IMR-90 (cell line): ENCODE measurements around the gene COL15A1. TPM values are rescaled to one million over a fixed set of nuclear protein-coding genes. Genes with fewer than 3 reads are reported as not detected.
A peak's percentile ranks its signal among the peaks of the same experiment; 100 is the strongest.

Experiments used
- ATAC-seq: fragments of 200-7000 bp; cut with Tn5 transposase; 2 replicates; pipeline ENCODE4 v1.9.1; 2020; ENCODE audit warnings: low read depth, mild to moderate bottlenecking, moderate library complexity
- BruUV-seq: library from RNA; stranded (reverse); fragments of 400-500 nt; replicated peaks from 2 replicates; lab custom pipeline; 2021; lab: Mats Ljungman, UMichigan
- CTCF ChIA-PET: fragments of 300-600 bp; formaldehyde crosslinking; extraction: SDS; loops from one replicate; lab custom pipeline; 2021; ENCODE audit warnings: antibody characterized with exemption; lab: Yijun Ruan, JAX
- POLR2A ChIA-PET: fragments of 300-600 bp; sonication (Branson Sonifier 250); formaldehyde crosslinking; loops from one replicate; lab custom pipeline; 2022; ENCODE audit warnings: antibody characterized with exemption; ENCODE audit not compliant: unreplicated experiment; lab: Charles Lee
- DNase-seq: peaks from one replicate; pipeline ENCODE4 v3.0.0; 2013
- H2AFZ ChIP-seq: replicated peaks from 2 replicates; pipeline ENCODE3; 2013; ENCODE audit warnings: low read length, mild to moderate bottlenecking; ENCODE audit not compliant: poor library complexity
- H2AK5ac ChIP-seq: 2 replicates; pipeline ENCODE4 v1.6.1; 2013; ENCODE audit warnings: low read depth, low read length, inconsistent platforms
- H2AK9ac ChIP-seq: replicated peaks from 2 replicates; pipeline ENCODE3; 2013; ENCODE audit warnings: mild to moderate bottlenecking, low read depth, low read length, moderate library complexity; ENCODE audit not compliant: poor library complexity
- H2BK120ac ChIP-seq: 2 replicates; pipeline ENCODE4 v1.6.1; 2013; ENCODE audit warnings: low read depth, low read length, inconsistent platforms
- H2BK15ac ChIP-seq: 3 replicates; pipeline ENCODE4 v1.6.1; 2013; ENCODE audit warnings: low read depth, low read length, inconsistent platforms
- H2BK20ac ChIP-seq: 2 replicates; pipeline ENCODE4 v1.6.1; 2013; ENCODE audit warnings: low read depth, mild to moderate bottlenecking, inconsistent platforms, low read length, moderate library complexity
- H2BK5ac ChIP-seq: 2 replicates; pipeline ENCODE4 v1.6.1; 2013; ENCODE audit warnings: mild to moderate bottlenecking, low read depth, low read length, inconsistent platforms; ENCODE audit not compliant: poor library complexity, severe bottlenecking
- H3K14ac ChIP-seq: replicated peaks from 2 replicates; pipeline ENCODE4 v1.6.1; 2013; ENCODE audit warnings: low read depth, low read length, inconsistent platforms
- H3K18ac ChIP-seq: 2 replicates; pipeline ENCODE4 v1.6.1; 2013; ENCODE audit warnings: low read depth, low read length, control low read depth
- H3K23ac ChIP-seq: 2 replicates; pipeline ENCODE4 v1.6.1; 2013; ENCODE audit warnings: low read depth, low read length, inconsistent platforms
- H3K27ac ChIP-seq: 2 replicates; pipeline ENCODE4 v1.5.1; 2013; ENCODE audit warnings: mild to moderate bottlenecking, control low read depth, low read length; ENCODE audit not compliant: insufficient read depth
- H3K27me3 ChIP-seq: 2 replicates; pipeline ENCODE4 v1.6.1; 2013; ENCODE audit warnings: low read length; ENCODE audit not compliant: control insufficient read depth, insufficient read depth
- H3K36me3 ChIP-seq: 2 replicates; pipeline ENCODE4 v1.6.1; 2013; ENCODE audit warnings: low read length, mixed read lengths; ENCODE audit not compliant: control insufficient read depth, insufficient read depth
- H3K4ac ChIP-seq: 2 replicates; pipeline ENCODE4 v1.6.1; 2013; ENCODE audit warnings: low read depth, low read length, inconsistent platforms
- H3K4me1 ChIP-seq: 2 replicates; pipeline ENCODE4 v1.6.1; 2013; ENCODE audit warnings: low read length, mixed read lengths; ENCODE audit not compliant: control insufficient read depth, insufficient read depth
- H3K4me2 ChIP-seq: 2 replicates; pipeline ENCODE4 v1.6.1; 2013; ENCODE audit warnings: low read depth, mild to moderate bottlenecking, control low read depth, low read length, moderate library complexity
- H3K4me3 ChIP-seq: 2 replicates; pipeline ENCODE4 v1.5.1; 2013; ENCODE audit warnings: low read depth, mild to moderate bottlenecking, control low read depth, low read length, moderate library complexity; ENCODE audit not compliant: insufficient read depth
- H3K56ac ChIP-seq: 2 replicates; pipeline ENCODE4 v1.6.1; 2013; ENCODE audit warnings: low read length, inconsistent platforms; ENCODE audit not compliant: insufficient read depth; ENCODE audit errors: extremely low read depth
- H3K79me1 ChIP-seq, 2 experiments: 2 replicates each; pipeline ENCODE4 v1.6.1; 2013; ENCODE audit warnings: low read length in 2 of 2, inconsistent platforms in 1 of 2, low read depth in 1 of 2
- H3K9ac ChIP-seq: 2 replicates; pipeline ENCODE4 v1.6.1; 2013; ENCODE audit warnings: low read depth, low read length, control low read depth
- H3K9me1 ChIP-seq: 2 replicates; pipeline ENCODE4 v1.6.1; 2013; ENCODE audit warnings: low read length, inconsistent platforms; ENCODE audit not compliant: insufficient read depth
- H3K9me3 ChIP-seq: 2 replicates; pipeline ENCODE4 v1.6.1; 2013; ENCODE audit warnings: low read length; ENCODE audit not compliant: control insufficient read depth, insufficient read depth
- H4K20me1 ChIP-seq: 2 replicates; pipeline ENCODE4 v1.6.1; 2013; ENCODE audit warnings: low read length, inconsistent platforms; ENCODE audit not compliant: insufficient read depth
- H4K5ac ChIP-seq: 2 replicates; pipeline ENCODE4 v1.6.1; 2013; ENCODE audit warnings: mild to moderate bottlenecking, low read depth, low read length, control low read depth
- H4K8ac ChIP-seq, 2 experiments: 2 replicates each; pipeline ENCODE4 v1.6.1; 2013; ENCODE audit warnings: low read depth in 2 of 2, low read length in 2 of 2, control low read depth in 1 of 2, inconsistent platforms in 1 of 2
- H4K91ac ChIP-seq: 2 replicates; pipeline ENCODE4 v1.6.1; 2013; ENCODE audit warnings: low read depth, low read length, inconsistent platforms; ENCODE audit not compliant: insufficient read depth
- BHLHE40 ChIP-seq: fragments of 150-350 bp; IDR thresholded peaks from 2 replicates; pipeline ENCODE4 v1.6.1; 2016; ENCODE audit warnings: mild to moderate bottlenecking, low read depth, low read length
- CEBPB ChIP-seq: IDR thresholded peaks from 2 replicates; pipeline ENCODE4 v1.6.1; 2012; ENCODE audit warnings: low read depth, low read length, improper control_type of control experiment
- CHD1 ChIP-seq: IDR thresholded peaks from 2 replicates; pipeline ENCODE4 v1.6.1; 2012; ENCODE audit warnings: low read depth, low read length, improper control_type of control experiment
- CTCF ChIP-seq: conservative IDR thresholded peaks from 2 replicates; pipeline ENCODE4 v1.5.1; 2012; ENCODE audit warnings: mild to moderate bottlenecking, low read depth, low read length, improper control_type of control experiment
- ELK1 ChIP-seq: fragments of 150-350 bp; IDR thresholded peaks from 2 replicates; pipeline ENCODE4 v1.6.1; 2016; ENCODE audit warnings: low read depth, mild to moderate bottlenecking, low read length, moderate library complexity, borderline replicate concordance
- FOS ChIP-seq: fragments of 150-350 bp; IDR thresholded peaks from 2 replicates; pipeline ENCODE4 v1.6.1; 2016; ENCODE audit warnings: low read depth, low read length
- MAFK ChIP-seq: IDR thresholded peaks from 2 replicates; pipeline ENCODE4 v1.6.1; 2012; ENCODE audit warnings: low read depth, low read length, improper control_type of control experiment
- MAZ ChIP-seq: IDR thresholded peaks from 2 replicates; pipeline ENCODE4 v1.6.1; 2012; ENCODE audit warnings: low read depth, mild to moderate bottlenecking, low read length, improper control_type of control experiment, moderate library complexity, borderline replicate concordance
- MXI1 ChIP-seq: IDR thresholded peaks from 2 replicates; pipeline ENCODE4 v1.6.1; 2012; ENCODE audit warnings: low read depth, mild to moderate bottlenecking, low read length, moderate library complexity, borderline replicate concordance
- NFE2L2 ChIP-seq: fragments of 150-350 bp; IDR thresholded peaks from 2 replicates; pipeline ENCODE4 v1.6.1; 2016; ENCODE audit warnings: low read depth, mild to moderate bottlenecking, low read length
- POLR2A ChIP-seq: IDR thresholded peaks from 2 replicates; pipeline ENCODE4 v1.6.1; 2012; ENCODE audit warnings: mild to moderate bottlenecking, low read depth, low read length
- RAD21 ChIP-seq: IDR thresholded peaks from 2 replicates; pipeline ENCODE4 v1.6.1; 2012; ENCODE audit warnings: low read length, improper control_type of control experiment
- RCOR1 ChIP-seq: IDR thresholded peaks from 2 replicates; pipeline ENCODE4 v1.6.1; 2012; ENCODE audit warnings: mild to moderate bottlenecking, low read length, improper control_type of control experiment; ENCODE audit not compliant: insufficient replicate concordance
- RFX5 ChIP-seq: IDR thresholded peaks from 2 replicates; pipeline ENCODE4 v1.8.0; 2012; ENCODE audit warnings: low read depth, mild to moderate bottlenecking, low read length, moderate library complexity
- SMC3 ChIP-seq: fragments of 150-350 bp; IDR thresholded peaks from 2 replicates; pipeline ENCODE4 v1.6.1; 2016; ENCODE audit warnings: low read depth, mild to moderate bottlenecking, antibody characterized with exemption, low read length, moderate library complexity
- USF2 ChIP-seq: fragments of 150-350 bp; IDR thresholded peaks from 2 replicates; pipeline ENCODE4 v1.6.1; 2017; ENCODE audit warnings: mild to moderate bottlenecking, antibody characterized with exemption, low read length, low read depth
- WGBS, 2 experiments: methylation state at CpG; one replicate each; pipeline versions ENCODE4 v1.1.5 to v1.1.7; 2013; ENCODE audit warnings: missing lambda C conversion rate in 2 of 2; ENCODE audit not compliant: insufficient read length in 1 of 2; ENCODE audit errors: extremely low coverage in 2 of 2; 5-methylcytosine and 5-hydroxymethylcytosine counted together
- dilution Hi-C: fragments of 300-500 bp; cut with HindIII; formaldehyde crosslinking; loops from one replicate; pipeline ENCODE4 v1.14.3; 2018; ENCODE audit warnings: low sequenced_read_pairs; ENCODE audit not compliant: unreplicated experiment
- in situ Hi-C: fragments of 300-500 bp; cut with MboI; formaldehyde crosslinking; loops from 3 replicates; pipeline ENCODE4 v1.14.3; 2019; ENCODE audit warnings: low sequenced_read_pairs, inconsistent platforms, mixed read lengths
- intact Hi-C: fragments of 100-400 bp; cut with micrococcal nuclease; formaldehyde crosslinking; loops from 2 replicates; pipeline ENCODE4 v1.10.0; 2022
- polyA plus RNA-seq, 3 experiments: library from polyadenylated mRNA; depleted of rRNA; stranded (reverse); fragments of >200 nt; gene quantifications; 2 replicates each; pipeline ENCODE4 v1.2.3, GENCODE V29; 2012; ENCODE audit warnings: low replicate concordance in 1 of 3
- total RNA-seq: library from RNA; depleted of rRNA; stranded (reverse); fragments of >200 nt; gene quantifications from 2 replicates; pipeline ENCODE4 v1.2.3, GENCODE V29; 2012

COL15A1 gene
- total and polyA plus RNA-seq, 2 of the 4 experiments (the other 2 are of a cell fraction): 2.2 to 3.7 TPM

- Histone ChIP-seq H4K8ac (no peak overlapping the region), H2BK20ac (no peak overlapping the region), H3K36me3 (no peaks in the 10 kb centered on the region), H3K23ac (no peak overlapping the region), H3K56ac (no peak overlapping the region), H3K9me1 (peaks cover 12% of the 10 kb centered on the region), H4K91ac (no peak overlapping the region), H2AK5ac (no peak overlapping the region), H3K4ac (no peak overlapping the region), H3K27ac (no peak overlapping the region), H3K4me3 (no peak overlapping the region), H3K9ac (no peak overlapping the region), H3K14ac (no peak overlapping the region), H3K18ac (no peak overlapping the region), H4K5ac (no peak overlapping the region), H2BK15ac (no peak overlapping the region), H2BK5ac (no peak overlapping the region), H3K9me3 (no peaks in the 10 kb centered on the region), H3K4me1 (peaks cover 15% of the 10 kb centered on the region; the same call in 1 of the 2 replicates), H3K4me2 (no peak overlapping the region), H4K20me1 (no peaks in the 10 kb centered on the region), H3K27me3 (no peaks in the 10 kb centered on the region), H2AFZ (no peak overlapping the region), H2BK120ac (no peak overlapping the region), H2AK9ac (no peak overlapping the region), H3K79me1 (no peaks in the 10 kb centered on the region)
- dilution Hi-C loops: no loop called here
- intact Hi-C loops: no loop called here
- CTCF ChIA-PET: no interaction called here
- TF ChIP-seq ELK1: no peak
- TF ChIP-seq FOS: no peak
- no peak for TF ChIP-seq USF2
- TF ChIP-seq MXI1: no peak
- TF ChIP-seq MAZ: no peak
- TF ChIP-seq RFX5: no peak
- no peak for TF ChIP-seq NFE2L2
- TF ChIP-seq MAFK: no peak
- no peak for TF ChIP-seq POLR2A
- no peak for TF ChIP-seq CHD1
- TF ChIP-seq RCOR1: no peak
- TF ChIP-seq SMC3: no peak
- TF ChIP-seq BHLHE40: no peak
- no peak for TF ChIP-seq CTCF
- no peak for TF ChIP-seq CEBPB
- no peak for TF ChIP-seq RAD21
- no TSS peak for BruUV-seq
- DNase-seq: peak; percentile 83
- peak; percentile 21 for ATAC-seq
- POLR2A ChIA-PET: no interaction called here
- no CpG with 5 or more reads among the region's 2 CpGs for WGBS, 2 experiments
- in situ Hi-C loops: no loop called here
Observed at GRCh38 chr9:98929071-98929470, 14.6 kb upstream of the COL15A1 start.
